Adrenal gland (tissue), 12 donors: ENCODE measurements around the gene ADIPOR1. TPM values are rescaled to one million over a fixed set of nuclear protein-coding genes. Genes with fewer than 3 reads are reported as not detected.
"Not testable (repeated sequence)": the region's sequence is repeated elsewhere in the genome, so short reads cannot be mapped to it uniquely, and the experiment has no call there.

ENCODE experiments used
- DNase-seq, 7 donors: peaks; one replicate each; pipeline ENCODE4 v3.0.0-alpha.2; 2019 to 2020
- H3K27ac ChIP-seq, 5 donors: fragments of 200-600 bp; sonication (generic) in 4 of 5; 1 replicate in 3 of 5; 2 replicates in 2 of 5; pipeline versions ENCODE4 v1.5.1 to v1.8.0; 2016 to 2020; ENCODE audit warnings: mild to moderate bottlenecking in 1 of 5
- H3K27me3 ChIP-seq: fragments of 200-600 bp; 2 replicates; pipeline ENCODE4 v1.8.0; 2021
- H3K36me3 ChIP-seq, 2 donors: fragments of 200-600 bp; replicated peaks in 1 of 2; 1 replicate in 1 of 2; 2 replicates in 1 of 2; pipeline versions ENCODE4 v1.5.1 to v1.8.0; 2018 to 2022
- H3K4me1 ChIP-seq, 2 donors: fragments of 200-600 bp; replicated peaks in 1 of 2; 1 replicate in 1 of 2; 2 replicates in 1 of 2; pipeline versions ENCODE4 v1.5.1 to v1.8.0; 2018 to 2021
- H3K4me3 ChIP-seq, 4 donors: fragments of 200-600 bp; sonication (generic) in 3 of 4; one replicate each; pipeline ENCODE4 v1.5.1; 2016 to 2018
- H3K9me3 ChIP-seq, 3 donors: fragments of 200-600 bp; sonication (generic) in 1 of 3; replicated peaks in 1 of 3; 1 replicate in 2 of 3; 2 replicates in 1 of 3; pipeline versions ENCODE4 v1.5.1 to v1.8.0; 2016 to 2021
- CTCF ChIP-seq, 6 experiments: fragments of 450-650 bp in 4 of 6; fragments of 200-600 bp in 2 of 6; sonication (generic) in 1 of 6; IDR thresholded peaks; 1 replicate in 5 of 6; 2 replicates in 1 of 6; pipeline versions ENCODE4 v1.5.1 to v1.8.0; 2016 to 2021; ENCODE audit warnings: antibody characterized with exemption in 6 of 6, mild to moderate bottlenecking in 2 of 6, moderate library complexity in 1 of 6
- POLR2A ChIP-seq, 2 donors: fragments of 450-650 bp; IDR thresholded peaks; one replicate each; pipeline ENCODE4 v1.6.1; 2017; ENCODE audit warnings: antibody characterized with exemption in 2 of 2, mild to moderate bottlenecking in 2 of 2, moderate library complexity in 1 of 2
- WGBS, 4 donors: extraction: QIAGEN DNeasy Blood & Tissue Kit in 2 of 4; methylation state at CpG; one replicate each; pipeline versions ENCODE4 v1.1.5 to v1.1.7; 2013 to 2017; 5-methylcytosine and 5-hydroxymethylcytosine counted together
- intact Hi-C, 2 donors: fragments of 100-400 bp; cut with DNase I; formaldehyde crosslinking; loops; one replicate each; pipeline versions ENCODE4 v1.14.1 to v1.15.0; 2022 to 2023
- polyA plus RNA-seq, 3 donors: library from polyadenylated mRNA; stranded (reverse); fragments of 200-250 nt in 2 of 3; fragments of 350-450 nt in 1 of 3; fragmentation: Illumina TruSeq in 1 of 3; extraction: RNeasy Lipid Tissue Mini Kit (QIAGEN cat#74804) in 1 of 3; gene quantifications; one replicate each; pipeline ENCODE4 v1.2.3, GENCODE V29; 2013 to 2014
- total RNA-seq, 9 donors: library from RNA; depleted of rRNA in 4 of 9; stranded (reverse); fragments of >200 nt in 4 of 9; fragments of 120-200 nt in 1 of 9; fragmentation: NEBNext Ultra II Directional in 1 of 9; extraction: Animal tissue kit (Norgen Biotek cat#: 25700) in 1 of 9; gene quantifications; one replicate each; pipeline versions ENCODE4 v1.1.0 to v1.2.4, GENCODE V29; 2013 to 2023
- donor health status: healthy with polysubstance abuse.
- donor health status: Bipolar disorder and iron deficiency.
- donor health status: DM: yes; HTN: yes; CAD: no.
- donor health status: DM: no; HTN: no; CAD: no.
- donor health status: DM: no; HTN: no; CAD: no.
- donor health status: DM: yes; HTN: yes; CAD: no.

ADIPOR1 gene
- total and polyA plus RNA-seq, 12 donors = 57.0 to 143 (median 103) TPM

- H3K36me3 ChIP-seq = peaks cover 0 to 89% of the 10 kb centered on the region in 2 donors
- TF ChIP-seq CTCF (IDR thresholded peaks at IDR 0.05) (no peak), POLR2A (IDR thresholded peaks at IDR 0.05) (no peak)
Measured at GRCh38 chr1:202909494-202909893, 48.6 kb downstream of the ADIPOR1 start.

GRCh38 chr1:202908998-202909397 lies 49.1 kb downstream of the ADIPOR1 start:
- Histone ChIP-seq H3K27me3 (no peaks in the 10 kb centered on the region), H3K4me3 (no peak overlapping the region), H3K27ac (no peak overlapping the region), H3K4me1 (no peaks in the 10 kb centered on the region), H3K36me3 (peaks cover 0 to 85% of the 10 kb centered on the region in 2 donors), H3K9me3 (no peaks in the 10 kb centered on the region)
- DNase-seq = no peak
- intact Hi-C loops = no loop called here
- TF ChIP-seq CTCF (IDR thresholded peaks at IDR 0.05) (no peak), POLR2A (IDR thresholded peaks at IDR 0.05) (no peak)
- 97 to 98% (median 97%) methylated on average over 6 of the region's 6 CpGs for WGBS, 4 donors

More at GRCh38 chr1:202909494-202909893, 48.6 kb downstream of the ADIPOR1 start:
- H3K27ac ChIP-seq = no peak overlapping the region
- H3K4me3 ChIP-seq = no peak overlapping the region
- WGBS, 4 donors = 35 to 56% (median 43%) methylated on average over 1 of the region's 1 CpG
- H3K9me3 ChIP-seq = no peaks in the 10 kb centered on the region
- intact Hi-C loops = no loop called here
- no peaks in the 10 kb centered on the region for H3K27me3 ChIP-seq
- H3K4me1 ChIP-seq = no peaks in the 10 kb centered on the region
- no peak for DNase-seq

DNA sequence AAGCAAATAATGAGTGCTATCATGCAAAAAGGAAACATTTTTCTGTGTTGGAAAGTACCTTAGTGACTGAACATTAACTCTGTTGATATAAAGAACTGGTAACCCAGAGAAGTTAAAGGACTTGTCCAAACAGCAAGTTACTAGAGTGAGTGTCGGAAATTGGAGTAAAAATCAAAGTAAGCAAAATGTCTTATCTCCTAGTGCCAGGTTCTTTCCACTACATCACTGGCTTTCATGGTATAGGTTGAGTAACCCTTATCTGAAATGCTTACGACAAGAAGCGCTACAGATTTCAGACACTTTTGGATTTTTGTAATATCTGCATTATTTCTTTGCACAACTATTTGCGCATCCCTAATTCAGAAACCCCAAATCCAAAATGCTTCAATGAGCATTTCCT lies 52.8 kb downstream of the ADIPOR1 start:
- intact Hi-C loops = no loop called here

GRCh38 chr1:202903808-202904207 lies 54.3 kb downstream of the ADIPOR1 start:
- H3K9me3 ChIP-seq, H3K4me3 ChIP-seq, intact Hi-C loops, DNase-seq, H3K27ac ChIP-seq, H3K4me1 ChIP-seq, H3K27me3 ChIP-seq: not testable (repeated sequence)
- H3K36me3 ChIP-seq = peaks cover 0 to 53% of the 10 kb centered on the region in 2 donors
- WGBS, 4 donors = 93 to 98% (median 95%) methylated on average over 5 of the region's 5 CpGs

More for the DNA sequence above, 52.8 kb downstream of the ADIPOR1 start:
- 61 to 99% (median 78%) methylated on average over 4 of the region's 4 CpGs for WGBS, 4 donors
- no peak for DNase-seq
- H3K9me3 ChIP-seq = no peaks in the 10 kb centered on the region
- H3K36me3 ChIP-seq = peaks cover 0 to 63% of the 10 kb centered on the region in 2 donors
- H3K27ac ChIP-seq = no peak overlapping the region
- H3K4me1 ChIP-seq = no peaks in the 10 kb centered on the region
- H3K4me3 ChIP-seq = no peak overlapping the region
- H3K27me3 ChIP-seq = no peaks in the 10 kb centered on the region
- TF ChIP-seq CTCF (IDR thresholded peaks at IDR 0.05) = no peak
- TF ChIP-seq POLR2A (IDR thresholded peaks at IDR 0.05) = no peak

DNA sequence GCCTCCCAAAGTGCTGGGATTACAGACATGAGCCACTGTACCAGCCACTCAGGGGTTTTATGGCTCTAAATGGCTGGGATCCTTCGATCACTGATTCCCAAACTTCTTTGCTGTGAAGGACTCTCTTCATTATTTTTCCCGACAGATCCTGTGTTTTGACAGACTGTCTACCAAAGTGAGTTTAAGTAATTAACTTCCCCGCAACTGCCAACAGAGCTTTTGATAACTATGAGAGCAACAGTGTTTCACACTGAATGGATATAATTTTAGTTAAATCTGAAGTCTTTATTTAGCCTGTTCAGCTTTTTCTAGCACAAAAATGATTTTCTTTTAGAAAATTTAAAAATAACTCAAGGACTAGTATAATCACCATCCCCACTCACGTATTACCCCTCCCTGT lies 56.6 kb downstream of the ADIPOR1 start:
- 85 to 87% (median 85%) methylated on average over 4 of the region's 4 CpGs for WGBS, 4 donors
- no peaks in the 10 kb centered on the region for H3K9me3 ChIP-seq
- intact Hi-C loops = no loop called here
- H3K27me3 ChIP-seq = no peaks in the 10 kb centered on the region
- TF ChIP-seq POLR2A (IDR thresholded peaks at IDR 0.05) = no peak
- TF ChIP-seq CTCF (IDR thresholded peaks at IDR 0.05) = no peak
- no peak for DNase-seq
- no peaks in the 10 kb centered on the region for H3K4me1 ChIP-seq
- H3K27ac ChIP-seq = no peak overlapping the region
- H3K4me3 ChIP-seq = no peak overlapping the region
- peaks cover 0 to 35% of the 10 kb centered on the region in 2 donors for H3K36me3 ChIP-seq
